Cardiac muscle cell (in vitro differentiated cells and primary cell): ENCODE data around the gene AFF1. TPM values are rescaled to one million over a fixed set of nuclear protein-coding genes. Genes with fewer than 3 reads are reported as not detected.

Source experiments
- DNase-seq, 2 donors: peaks; one replicate each; pipeline versions ENCODE4 v3.0.0 to v3.0.0-alpha.2; 2010 to 2017; ENCODE audit warnings: low read depth in 1 of 2, low spot score in 1 of 2
- H3K27ac ChIP-seq: fragments of 200-600 bp; sonication (generic); 2 replicates; pipeline ENCODE4 v1.5.1; 2016
- H3K27me3 ChIP-seq: fragments of 200-600 bp; sonication (generic); 2 replicates; pipeline ENCODE4 v1.6.0; 2016; ENCODE audit warnings: control low read depth
- H3K36me3 ChIP-seq: fragments of 200-600 bp; sonication (generic); 2 replicates; pipeline ENCODE4 v1.5.1; 2016; ENCODE audit warnings: control low read depth
- H3K4me1 ChIP-seq: fragments of 200-600 bp; sonication (generic); 2 replicates; pipeline ENCODE4 v1.8.1; 2017; ENCODE audit warnings: low read depth, mild to moderate bottlenecking, mixed run types
- H3K4me3 ChIP-seq: fragments of 200-600 bp; sonication (generic); 2 replicates; pipeline ENCODE4 v1.5.1; 2016; ENCODE audit warnings: mild to moderate bottlenecking
- H3K9me3 ChIP-seq: fragments of 200-600 bp; sonication (generic); 2 replicates; pipeline ENCODE4 v1.5.1; 2017; ENCODE audit warnings: low read depth, mild to moderate bottlenecking, control low read depth
- CTCF ChIP-seq: IDR thresholded peaks from 2 replicates; pipeline ENCODE4 v1.5.1; 2012; ENCODE audit warnings: low read depth, mild to moderate bottlenecking, low read length
- polyA plus RNA-seq: library from polyadenylated mRNA; unstranded; fragments of >200 nt; fragmentation: Nextera tagmentation; extraction: Ambion mirVana; gene quantifications from 2 replicates; pipeline ENCODE4 v1.2.1, GENCODE V29; 2016
- total RNA-seq: library from RNA; depleted of rRNA; stranded (reverse); fragments of >200 nt; gene quantifications from 2 replicates; pipeline ENCODE4 v1.2.3, GENCODE V29; 2016

AFF1 gene
- total and polyA plus RNA-seq, 2 experiments from 2014 or later = 26.3 to 45.0 TPM

- Histone ChIP-seq H3K4me1 (no peaks in the 10 kb centered on the region), H3K4me3 (no peak overlapping the region), H3K36me3 (no peaks in the 10 kb centered on the region), H3K27ac (no peak overlapping the region), H3K9me3 (no peaks in the 10 kb centered on the region), H3K27me3 (no peaks in the 10 kb centered on the region)
- no peak for TF ChIP-seq CTCF
- DNase-seq = no peak
These were observed 18.4 kb upstream of the AFF1 start for GRCh38 chr4:86916392-86916791.

GRCh38 chr4:86917212-86918039, 17.4 kb upstream of the AFF1 start:
- H3K36me3 ChIP-seq = no peaks in the 10 kb centered on the region
- no peak overlapping the region for H3K27ac ChIP-seq
- TF ChIP-seq CTCF = no peak
- no peaks in the 10 kb centered on the region for H3K9me3 ChIP-seq
- no peak overlapping the region for H3K4me3 ChIP-seq
- no peaks in the 10 kb centered on the region for H3K4me1 ChIP-seq
- no peaks in the 10 kb centered on the region for H3K27me3 ChIP-seq
- no peak for DNase-seq

GRCh38 chr4:86918539-86919072, 16.2 kb upstream of the AFF1 start:
- no peak for TF ChIP-seq CTCF
- Histone ChIP-seq H3K4me1 (no peaks in the 10 kb centered on the region), H3K27me3 (no peaks in the 10 kb centered on the region), H3K9me3 (no peaks in the 10 kb centered on the region), H3K36me3 (no peaks in the 10 kb centered on the region), H3K27ac (no peak overlapping the region), H3K4me3 (no peak overlapping the region)
- DNase-seq = peak in 1 of 2 donors; percentile 42

GRCh38 chr4:86919561-86920223, 15.1 kb upstream of the AFF1 start:
- peak in 1 of 2 donors; percentile 50 for DNase-seq
- no peak overlapping the region for H3K27ac ChIP-seq
- H3K4me3 ChIP-seq = no peak overlapping the region
- H3K9me3 ChIP-seq = no peaks in the 10 kb centered on the region
- no peaks in the 10 kb centered on the region for H3K36me3 ChIP-seq
- H3K27me3 ChIP-seq = no peaks in the 10 kb centered on the region
- no peaks in the 10 kb centered on the region for H3K4me1 ChIP-seq
- TF ChIP-seq CTCF = no peak

GRCh38 chr4:86921608-86922252, 13.1 kb upstream of the AFF1 start:
- no peak overlapping the region for H3K4me3 ChIP-seq
- H3K27ac ChIP-seq = no peak overlapping the region
- no peaks in the 10 kb centered on the region for H3K27me3 ChIP-seq
- DNase-seq = peak in 1 of 2 donors; percentile 69
- no peaks in the 10 kb centered on the region for H3K9me3 ChIP-seq
- H3K36me3 ChIP-seq = no peaks in the 10 kb centered on the region
- no peak for TF ChIP-seq CTCF
- H3K4me1 ChIP-seq = no peaks in the 10 kb centered on the region
